Activated naive CD4-positive, alpha-beta T cell treated with anti-CD3 and anti-CD28 coated beads, Interleukin-2, amount 50 U/mL, for 72 hours (primary cell): Measurements from ENCODE around the gene PTPN14. TPM values are rescaled to one million over a fixed set of nuclear protein-coding genes. Genes with fewer than 3 reads are reported as not detected.
"Not testable (repeated sequence)": the region's sequence is repeated elsewhere in the genome, so short reads cannot be mapped to it uniquely, and the experiment has no call there.

Source experiments
- ATAC-seq, 2 donors: fragments of 150-1000 bp; cut with Tn5 transposase; 2 replicates each; pipeline ENCODE4 v1.10.0; 2021; ENCODE audit warnings: mild to moderate bottlenecking in 2 of 2, moderate library complexity in 2 of 2
- DNase-seq, 2 donors: peaks; one replicate each; pipeline ENCODE4 v3.0.0; 2021 to 2022; ENCODE audit warnings: low spot score in 2 of 2
- H3K27ac Mint-ChIP-seq, 2 donors: one replicate each; pipeline ENCODE4 v1.8.0; 2022; ENCODE audit warnings: mild to moderate bottlenecking in 2 of 2, mixed read lengths in 2 of 2
- H3K36me3 Mint-ChIP-seq, 2 donors: one replicate each; pipeline ENCODE4 v1.8.0; 2022; ENCODE audit warnings: mixed read lengths in 2 of 2
- H3K9me3 Mint-ChIP-seq, 2 donors: one replicate each; pipeline ENCODE4 v1.8.0; 2022; ENCODE audit warnings: mixed read lengths in 2 of 2
- total RNA-seq, 2 donors: library from RNA; stranded (reverse); gene quantifications; one replicate each; pipeline ENCODE4 v1.2.3, GENCODE V29; 2022

PTPN14 gene
- total RNA-seq, 2 donors from 2014 or later = 4.0 to 4.3 TPM

- no peak for DNase-seq
- Mint-ChIP-seq H3K27ac (no peak overlapping the region), H3K36me3 (no peaks in the 10 kb centered on the region), H3K9me3 (no peaks in the 10 kb centered on the region)
- no peak for ATAC-seq
Measured at GRCh38 chr1:214504330-214504729, 47.1 kb downstream of the PTPN14 start.

GRCh38 chr1:214503553-214503952 is 47.8 kb downstream of the PTPN14 start:
- no peak overlapping the region for H3K27ac Mint-ChIP-seq
- ATAC-seq (no peak), DNase-seq (no peak)
- no peaks in the 10 kb centered on the region for H3K36me3 Mint-ChIP-seq
- H3K9me3 Mint-ChIP-seq = no peaks in the 10 kb centered on the region

DNA sequence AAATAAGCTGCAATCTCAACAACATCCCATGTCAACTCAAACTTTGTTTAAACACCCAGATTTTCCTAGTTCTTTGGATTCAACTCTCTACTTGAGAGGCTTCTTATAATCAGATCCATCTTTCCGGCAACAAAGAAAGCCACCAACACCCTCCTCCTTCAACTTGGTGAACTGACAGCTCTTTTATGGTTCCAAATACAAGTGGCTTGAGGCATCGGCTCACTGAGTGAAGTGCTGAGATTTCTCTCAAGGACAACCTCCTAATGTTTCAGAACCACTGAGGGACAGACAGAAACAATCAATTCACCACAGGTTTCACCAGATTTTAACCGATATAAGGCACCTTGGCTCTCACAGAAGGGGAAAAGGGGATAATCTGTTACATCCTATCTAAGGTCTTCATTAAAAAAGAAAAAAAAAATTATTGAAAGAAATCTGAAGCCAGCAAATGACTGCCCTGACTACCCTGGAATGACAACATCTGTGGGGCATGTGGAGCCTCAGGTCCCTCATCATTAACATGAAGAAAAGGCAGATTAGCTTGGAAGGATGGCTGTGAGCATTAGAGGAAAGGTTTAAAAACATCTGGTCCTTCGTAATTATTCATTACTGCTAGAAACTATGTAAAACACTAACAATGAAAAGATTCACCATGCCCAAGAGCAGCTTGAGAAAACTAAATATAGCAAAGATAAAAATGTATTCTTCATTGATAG is 50.9 kb downstream of the PTPN14 start:
- ATAC-seq (no peak), DNase-seq (no peak)
- no peak overlapping the region for H3K27ac Mint-ChIP-seq
- H3K9me3 Mint-ChIP-seq = no peaks in the 10 kb centered on the region
- no peaks in the 10 kb centered on the region for H3K36me3 Mint-ChIP-seq

DNA sequence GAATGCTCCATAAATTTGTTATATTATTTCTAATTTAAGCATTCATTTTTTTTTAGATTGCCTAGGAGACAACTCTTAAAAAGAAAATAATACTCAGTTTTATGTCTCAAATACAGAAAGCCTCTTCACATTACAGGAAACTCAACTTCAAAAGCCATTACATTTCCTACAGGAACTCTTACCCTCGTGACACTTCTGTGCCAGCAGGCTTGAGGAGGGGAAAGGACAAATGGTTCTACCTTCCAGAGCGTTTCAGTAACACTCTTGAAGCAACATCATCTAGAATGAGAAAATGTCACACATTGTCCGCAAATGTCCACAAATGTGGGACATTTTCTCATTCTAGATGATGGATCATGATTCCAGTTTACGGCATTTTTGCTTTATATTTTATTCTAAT is 51.7 kb downstream of the PTPN14 start:
- no peaks in the 10 kb centered on the region for H3K9me3 Mint-ChIP-seq
- no peak for ATAC-seq

GRCh38 chr1:214498021-214498420 is 53.4 kb downstream of the PTPN14 start:
- Mint-ChIP-seq H3K36me3 (no peaks in the 10 kb centered on the region), H3K27ac (no peak overlapping the region), H3K9me3 (no peaks in the 10 kb centered on the region)
- DNase-seq (no peak), ATAC-seq (no peak)

More for the DNA sequence above, 51.7 kb downstream of the PTPN14 start:
- DNase-seq = no peak
- Mint-ChIP-seq H3K27ac (no peak overlapping the region), H3K36me3 (no peaks in the 10 kb centered on the region)

GRCh38 chr1:214496126-214496525 is 55.3 kb downstream of the PTPN14 start:
- no peaks in the 10 kb centered on the region for H3K36me3 Mint-ChIP-seq
- ATAC-seq (no peak), DNase-seq (no peak)
- no peaks in the 10 kb centered on the region for H3K9me3 Mint-ChIP-seq
- H3K27ac Mint-ChIP-seq = no peak overlapping the region

- Mint-ChIP-seq H3K9me3 (no peaks in the 10 kb centered on the region), H3K27ac (no peak overlapping the region), H3K36me3 (no peaks in the 10 kb centered on the region)
- ATAC-seq = no peak
- no peak for DNase-seq
Measured at GRCh38 chr1:214494706-214495105, 56.7 kb downstream of the PTPN14 start.

- H3K36me3 Mint-ChIP-seq, H3K9me3 Mint-ChIP-seq, ATAC-seq, DNase-seq, H3K27ac Mint-ChIP-seq: not testable (repeated sequence)
Measured at GRCh38 chr1:214494179-214494578, 57.2 kb downstream of the PTPN14 start.

- Mint-ChIP-seq H3K36me3 (no peaks in the 10 kb centered on the region), H3K9me3 (no peaks in the 10 kb centered on the region), H3K27ac (no peak overlapping the region)
- DNase-seq (no peak), ATAC-seq (no peak)
Measured at GRCh38 chr1:214493126-214493796, 58.1 kb downstream of the PTPN14 start.

- no peaks in the 10 kb centered on the region for H3K9me3 Mint-ChIP-seq
- H3K27ac Mint-ChIP-seq = no peak overlapping the region
- ATAC-seq (no peak), DNase-seq (no peak)
- H3K36me3 Mint-ChIP-seq = no peaks in the 10 kb centered on the region
Measured at GRCh38 chr1:214492401-214493075, 58.9 kb downstream of the PTPN14 start.

DNA sequence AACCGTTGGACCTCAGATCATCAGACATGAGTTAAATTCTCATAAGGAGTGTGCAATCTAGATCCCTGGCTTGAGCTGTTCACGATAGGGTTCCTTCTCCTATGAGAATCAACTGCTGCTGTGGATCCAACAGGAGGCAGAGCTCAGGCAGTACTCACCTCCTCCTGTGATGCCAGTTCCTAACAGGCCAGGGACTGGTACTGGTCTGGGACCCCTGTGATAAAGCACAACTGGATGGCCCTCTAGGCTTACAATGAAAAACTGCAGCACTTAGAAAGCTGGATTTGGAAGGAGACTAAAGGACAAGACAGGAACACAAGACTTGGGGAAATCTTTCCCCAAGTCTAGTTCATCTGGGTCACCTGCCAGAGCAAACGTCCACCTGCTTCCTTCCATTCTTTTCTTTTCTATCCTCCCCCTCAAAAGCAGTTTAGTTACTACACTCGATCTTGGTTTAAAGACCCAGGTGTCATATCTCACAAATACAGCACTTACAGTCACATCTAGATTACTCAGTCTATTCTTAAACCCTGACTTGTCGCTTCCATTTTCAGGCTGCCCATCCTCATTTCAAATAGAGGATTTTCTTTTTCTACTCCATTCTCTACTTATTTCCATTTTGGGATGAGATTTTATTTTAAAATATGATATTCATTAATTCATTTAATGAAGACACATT is 59.8 kb downstream of the PTPN14 start:
- Mint-ChIP-seq H3K36me3 (no peaks in the 10 kb centered on the region), H3K9me3 (no peaks in the 10 kb centered on the region), H3K27ac (no peak overlapping the region)
- no peak for ATAC-seq
- DNase-seq = no peak

DNA sequence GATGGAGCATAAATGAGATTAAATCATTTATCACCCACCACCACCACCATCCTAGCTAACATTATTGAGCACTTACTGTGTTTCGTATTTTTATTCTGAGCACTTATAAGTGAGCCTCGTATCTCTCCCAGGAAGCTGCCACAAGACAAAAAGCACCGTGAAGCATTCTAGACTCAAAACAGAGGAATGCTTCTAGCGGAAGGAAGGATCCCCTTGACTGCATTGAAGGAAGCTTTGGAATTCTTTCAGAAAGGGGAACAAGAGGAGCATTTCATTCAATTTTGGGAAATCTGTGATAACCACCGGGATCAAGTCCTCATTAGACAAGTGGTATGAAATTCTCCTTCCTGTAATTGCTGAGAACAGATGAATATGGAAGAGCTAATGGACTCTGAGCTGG is 66.3 kb downstream of the PTPN14 start:
- no peaks in the 10 kb centered on the region for H3K36me3 Mint-ChIP-seq
- ATAC-seq = no peak
- H3K27ac Mint-ChIP-seq = no peak overlapping the region
- no peaks in the 10 kb centered on the region for H3K9me3 Mint-ChIP-seq
- no peak for DNase-seq

- not testable (repeated sequence) for ATAC-seq, H3K9me3 Mint-ChIP-seq, DNase-seq, H3K36me3 Mint-ChIP-seq, H3K27ac Mint-ChIP-seq
Measured at GRCh38 chr1:214483180-214483579, 68.2 kb downstream of the PTPN14 start.

DNA sequence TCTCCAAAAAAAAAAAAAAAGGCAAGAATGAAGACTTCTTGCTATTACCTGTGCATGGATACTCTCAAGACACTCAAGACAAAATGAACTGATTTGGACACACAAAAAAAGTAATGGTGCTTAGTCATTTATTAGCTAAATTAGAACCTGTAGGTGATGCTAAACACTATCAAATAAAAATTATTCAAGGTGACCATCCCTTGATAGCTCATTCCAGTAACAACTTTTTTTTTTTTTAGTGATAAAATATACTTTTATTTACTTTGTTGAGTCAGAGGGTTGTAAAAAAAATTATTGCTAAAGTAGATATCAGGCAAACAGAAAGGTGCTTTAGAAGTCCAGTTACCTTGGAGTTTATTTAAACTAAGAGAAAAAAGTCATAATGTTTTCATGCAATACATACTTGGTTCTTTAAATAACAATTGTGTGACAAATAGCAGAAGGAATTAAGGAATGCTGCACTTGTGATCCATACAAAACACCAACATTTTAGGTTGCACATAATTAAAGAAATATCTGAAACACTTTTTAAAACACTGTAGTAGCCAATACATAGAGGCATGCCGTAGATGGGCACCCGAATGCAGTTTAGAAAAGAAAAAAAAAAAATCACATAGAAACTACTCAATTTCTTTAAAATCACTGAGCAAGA is 69.3 kb downstream of the PTPN14 start:
- DNase-seq, H3K9me3 Mint-ChIP-seq, H3K36me3 Mint-ChIP-seq, ATAC-seq, H3K27ac Mint-ChIP-seq: not testable (repeated sequence)

DNA sequence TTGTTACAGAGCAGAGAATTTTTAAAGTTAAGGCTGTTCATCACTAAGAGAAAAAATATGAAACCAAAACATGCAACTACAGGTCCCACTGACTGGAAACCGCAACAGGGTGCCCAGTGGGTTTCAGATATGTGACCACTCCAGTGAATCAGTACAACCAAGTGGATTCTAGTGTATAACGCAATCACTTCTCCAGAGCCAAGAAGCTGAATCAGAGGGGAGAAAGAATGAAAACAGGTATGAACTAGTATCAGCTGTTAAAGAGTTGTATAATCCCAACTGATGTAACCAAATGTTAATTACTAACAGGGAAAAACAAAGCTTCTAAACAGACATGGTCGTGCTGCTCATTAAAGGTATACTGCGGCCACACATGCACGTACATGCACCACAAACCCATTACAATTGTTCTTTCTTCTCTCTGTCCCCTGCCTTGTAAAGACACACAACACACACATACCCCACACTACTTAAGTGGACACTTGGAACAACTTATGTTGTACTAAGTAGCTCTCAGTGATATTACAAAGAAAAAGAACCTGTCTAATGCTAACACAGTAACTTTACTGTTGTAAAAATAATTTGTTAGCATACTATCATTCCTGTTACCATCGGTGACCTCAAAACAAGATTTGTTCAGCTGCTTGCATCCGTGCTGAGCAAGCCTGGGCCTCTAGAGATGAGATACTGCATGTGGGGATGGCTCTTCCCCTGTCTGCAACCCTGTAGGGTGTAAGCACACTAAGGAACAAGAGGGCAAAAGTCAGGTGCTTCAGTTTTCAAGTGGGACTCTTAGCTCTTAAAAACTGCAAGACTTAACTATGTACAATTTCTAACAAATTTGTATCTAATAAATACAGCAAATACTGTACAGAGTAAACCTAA is 74.2 kb downstream of the PTPN14 start:
- ATAC-seq (no peak), DNase-seq (no peak)
- Mint-ChIP-seq H3K9me3 (no peaks in the 10 kb centered on the region), H3K27ac (no peak overlapping the region), H3K36me3 (no peaks in the 10 kb centered on the region)
